Uterus (tissue), 4 donors: ENCODE data around the gene SLC44A3. TPM values are rescaled to one million over a fixed set of nuclear protein-coding genes. Genes with fewer than 3 reads are reported as not detected.

Experiments used
- DNase-seq, 2 donors: peaks; one replicate each; pipeline ENCODE4 v3.0.0-alpha.2; 2019 to 2020
- H3K27ac ChIP-seq, 2 donors: fragments of 200-600 bp; sonication (generic); 1 replicate in 1 of 2; 2 replicates in 1 of 2; pipeline ENCODE4 v1.5.1; 2016 to 2018
- H3K27me3 ChIP-seq, 2 donors: fragments of 200-600 bp; sonication (generic); one replicate each; pipeline ENCODE4 v1.5.1; 2018 to 2019; ENCODE audit warnings: control low read depth in 1 of 2
- H3K36me3 ChIP-seq, 2 donors: fragments of 200-600 bp; sonication (generic); one replicate each; pipeline ENCODE4 v1.5.1; 2019; ENCODE audit warnings: control low read depth in 1 of 2
- H3K4me1 ChIP-seq, 2 donors: fragments of 200-600 bp; sonication (generic); one replicate each; pipeline ENCODE4 v1.5.1; 2018 to 2019; ENCODE audit warnings: control low read depth in 1 of 2
- H3K4me3 ChIP-seq, 2 donors: fragments of 200-600 bp; sonication (generic); 1 replicate in 1 of 2; 2 replicates in 1 of 2; pipeline ENCODE4 v1.5.1; 2018 to 2019; ENCODE audit warnings: mild to moderate bottlenecking in 1 of 2
- H3K9me3 ChIP-seq, 2 donors: fragments of 200-600 bp; sonication (generic); one replicate each; pipeline ENCODE4 v1.5.1; 2019; ENCODE audit warnings: control low read depth in 1 of 2
- CTCF ChIP-seq, 4 experiments: fragments of 200-600 bp in 2 of 4; fragments of 450-650 bp in 2 of 4; sonication (generic) in 2 of 4; IDR thresholded peaks; one replicate each; pipeline ENCODE4 v1.5.1; 2016 to 2019; ENCODE audit warnings: antibody characterized with exemption in 4 of 4, mild to moderate bottlenecking in 2 of 4, moderate library complexity in 1 of 4
- POLR2A ChIP-seq, 2 donors: fragments of 450-650 bp; IDR thresholded peaks; one replicate each; pipeline ENCODE4 v1.6.1; 2016; ENCODE audit warnings: antibody characterized with exemption in 2 of 2, mild to moderate bottlenecking in 1 of 2, moderate library complexity in 1 of 2
- intact Hi-C: fragments of 100-400 bp; cut with DNase I; formaldehyde crosslinking; loops from one replicate; pipeline ENCODE4 v1.15.1; 2023; ENCODE audit warnings: low total_unique reads
- total RNA-seq, 4 donors: library from RNA; depleted of rRNA in 3 of 4; stranded (reverse); fragments of >200 nt in 3 of 4; gene quantifications; one replicate each; pipeline versions ENCODE4 v1.1.0 to v1.2.4, GENCODE V29; 2014 to 2023
- donor health status: DM: yes; HTN: yes; CAD: no.

The SLC44A3 gene
- total RNA-seq, 4 donors from 2014 or later, result 1.3 to 10.3 (median 4.8) TPM

- Histone ChIP-seq H3K4me1 (no peaks in the 10 kb centered on the region), H3K27me3 (no peaks in the 10 kb centered on the region), H3K27ac (no peak overlapping the region), H3K4me3 (no peak overlapping the region), H3K9me3 (no peaks in the 10 kb centered on the region), H3K36me3 (no peaks in the 10 kb centered on the region)
- DNase-seq, result no peak
- TF ChIP-seq CTCF (IDR thresholded peaks at IDR 0.05) (no peak), POLR2A (IDR thresholded peaks at IDR 0.05) (no peak)
- intact Hi-C loops, result no loop called here
Observed at GRCh38 chr1:94773931-94774422, 46.2 kb upstream of the SLC44A3 start.

- H3K27me3 ChIP-seq, result no peaks in the 10 kb centered on the region
- no peak overlapping the region for H3K4me3 ChIP-seq
- TF ChIP-seq CTCF (IDR thresholded peaks at IDR 0.05), result no peak
- no peak for TF ChIP-seq POLR2A (IDR thresholded peaks at IDR 0.05)
- no peaks in the 10 kb centered on the region for H3K4me1 ChIP-seq
- no peaks in the 10 kb centered on the region for H3K9me3 ChIP-seq
- intact Hi-C loops, result no loop called here
- H3K36me3 ChIP-seq, result no peaks in the 10 kb centered on the region
- DNase-seq, result no peak
- no peak overlapping the region for H3K27ac ChIP-seq
Observed at GRCh38 chr1:94776474-94776873, 43.7 kb upstream of the SLC44A3 start.

GRCh38 chr1:94777281-94777680, 42.9 kb upstream of the SLC44A3 start:
- Histone ChIP-seq H3K4me3 (no peak overlapping the region), H3K36me3 (no peaks in the 10 kb centered on the region), H3K27me3 (no peaks in the 10 kb centered on the region), H3K9me3 (no peaks in the 10 kb centered on the region), H3K4me1 (no peaks in the 10 kb centered on the region), H3K27ac (no peak overlapping the region)
- no peak for TF ChIP-seq POLR2A (IDR thresholded peaks at IDR 0.05)
- no peak for TF ChIP-seq CTCF (IDR thresholded peaks at IDR 0.05)
- no peak for DNase-seq
- intact Hi-C loops, result no loop called here

- Histone ChIP-seq H3K27ac (no peak overlapping the region), H3K4me1 (peaks cover 0 to 9% of the 10 kb centered on the region in 2 donors), H3K36me3 (no peaks in the 10 kb centered on the region), H3K4me3 (no peak overlapping the region), H3K27me3 (no peaks in the 10 kb centered on the region), H3K9me3 (no peaks in the 10 kb centered on the region)
- intact Hi-C loops, result no loop called here
- no peak for DNase-seq
- TF ChIP-seq POLR2A (IDR thresholded peaks at IDR 0.05) (no peak), CTCF (IDR thresholded peaks at IDR 0.05) (no peak)
Observed at GRCh38 chr1:94778808-94779207, 41.3 kb upstream of the SLC44A3 start.

- Histone ChIP-seq H3K36me3 (no peaks in the 10 kb centered on the region), H3K9me3 (no peaks in the 10 kb centered on the region), H3K27me3 (no peaks in the 10 kb centered on the region), H3K27ac (peak overlapping the region; percentile 72 to 75), H3K4me3 (no peak overlapping the region), H3K4me1 (peaks cover 0 to 12% of the 10 kb centered on the region in 2 donors)
- intact Hi-C loops, result no loop called here
- peak; percentile 76 to 87 for DNase-seq
- TF ChIP-seq CTCF (IDR thresholded peaks at IDR 0.05) (no peak), POLR2A (IDR thresholded peaks at IDR 0.05) (no peak)
Observed at GRCh38 chr1:94783342-94784189, 36.6 kb upstream of the SLC44A3 start.
